ENCODE measurements around the gene MCM5. TPM values are rescaled to one million over a fixed set of nuclear protein-coding genes. Genes with fewer than 3 reads are reported as not detected.

MCM5 gene
- total RNA-seq, 1 experiment from 2014 or later: 274 TPM

DNA sequence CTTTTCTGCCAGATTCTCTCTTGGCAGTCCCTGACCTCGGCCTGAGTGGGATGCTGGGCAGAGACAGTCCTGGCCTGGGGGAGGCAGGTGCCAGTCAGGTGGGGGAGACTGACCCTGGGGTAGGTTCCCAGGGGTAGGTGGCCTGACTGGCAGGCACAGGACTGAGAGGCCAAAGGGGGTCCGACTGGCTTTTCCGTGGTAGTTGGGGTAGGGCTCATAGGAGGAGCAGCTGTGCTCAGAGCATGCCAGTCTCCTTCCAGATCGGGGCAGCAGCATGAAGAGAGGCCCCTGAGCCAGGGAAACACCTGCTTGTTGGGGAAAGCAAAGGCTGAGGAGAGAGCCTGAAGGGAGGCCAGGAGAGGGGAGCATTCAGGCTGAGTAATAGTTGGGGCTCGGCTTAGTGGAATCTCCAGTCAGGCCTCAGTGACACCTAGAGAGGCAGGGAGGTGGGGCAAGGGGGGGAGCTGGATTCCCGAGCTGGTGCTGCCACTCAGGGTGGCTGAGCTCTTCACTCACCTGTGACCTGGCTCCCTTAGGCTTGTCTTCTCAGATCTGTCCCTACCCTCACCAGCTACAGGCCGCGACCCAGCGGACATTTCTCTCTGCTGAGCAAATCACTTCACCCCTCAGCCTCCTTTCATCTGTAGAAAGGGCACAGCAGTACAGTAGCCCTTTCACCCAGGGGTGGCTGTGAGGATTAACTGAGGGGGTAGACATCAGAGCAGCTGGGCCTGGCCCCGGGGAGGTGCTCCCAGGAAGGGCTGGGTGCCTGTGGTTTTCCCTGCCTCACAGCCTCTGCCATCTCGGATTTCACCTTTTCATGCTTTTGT, 26.2 kb downstream of the MCM5 start:
- Histone ChIP-seq H3K79me1 (ENCODE audit: insufficient read depth, low read depth, low read length, poor library complexity, severe bottlenecking) (no peaks in the 10 kb centered on the region), H3T11ph (ENCODE audit: low read length) (no peak overlapping the region)

More for the DNA sequence above, 26.2 kb downstream of the MCM5 start:
- H3K9me3 Mint-ChIP-seq: no peaks in the 10 kb centered on the region
- H3K4me1 ChIP-seq (ENCODE audit: insufficient read depth, low read length): no peaks in the 10 kb centered on the region
- H3K4me3 Mint-ChIP-seq: peak overlapping the region in 1 of 2 experiments; percentile 35; a peak in 2 of 5 replicates
- H3K18ac ChIP-seq (ENCODE audit: insufficient read length, low read depth, low read length): no peak overlapping the region
- WGBS (ENCODE audit: extremely low coverage, insufficient read length, low lambda C conversion rate): no CpG with 5 or more reads among the region's 11 CpGs
- no peaks in the 10 kb centered on the region for H3K27me3 Mint-ChIP-seq (ENCODE audit: low read depth)
- no peak overlapping the region for H2AK5ac ChIP-seq (ENCODE audit: insufficient read length, low read length)
- no peak overlapping the region for H2BK5ac ChIP-seq (ENCODE audit: insufficient read length, low read length)
- H3K79me2 ChIP-seq (ENCODE audit: insufficient read depth, low read length): no peaks in the 10 kb centered on the region
- H2AFZ ChIP-seq (ENCODE audit: low read length): no peak overlapping the region
- no peaks in the 10 kb centered on the region for H3K27me3 ChIP-seq (ENCODE audit: insufficient read depth, low read length)
- no peak overlapping the region for H2BK20ac ChIP-seq (ENCODE audit: low read depth, low read length, poor library complexity, severe bottlenecking)
- TF ChIP-seq, protein P1, sequence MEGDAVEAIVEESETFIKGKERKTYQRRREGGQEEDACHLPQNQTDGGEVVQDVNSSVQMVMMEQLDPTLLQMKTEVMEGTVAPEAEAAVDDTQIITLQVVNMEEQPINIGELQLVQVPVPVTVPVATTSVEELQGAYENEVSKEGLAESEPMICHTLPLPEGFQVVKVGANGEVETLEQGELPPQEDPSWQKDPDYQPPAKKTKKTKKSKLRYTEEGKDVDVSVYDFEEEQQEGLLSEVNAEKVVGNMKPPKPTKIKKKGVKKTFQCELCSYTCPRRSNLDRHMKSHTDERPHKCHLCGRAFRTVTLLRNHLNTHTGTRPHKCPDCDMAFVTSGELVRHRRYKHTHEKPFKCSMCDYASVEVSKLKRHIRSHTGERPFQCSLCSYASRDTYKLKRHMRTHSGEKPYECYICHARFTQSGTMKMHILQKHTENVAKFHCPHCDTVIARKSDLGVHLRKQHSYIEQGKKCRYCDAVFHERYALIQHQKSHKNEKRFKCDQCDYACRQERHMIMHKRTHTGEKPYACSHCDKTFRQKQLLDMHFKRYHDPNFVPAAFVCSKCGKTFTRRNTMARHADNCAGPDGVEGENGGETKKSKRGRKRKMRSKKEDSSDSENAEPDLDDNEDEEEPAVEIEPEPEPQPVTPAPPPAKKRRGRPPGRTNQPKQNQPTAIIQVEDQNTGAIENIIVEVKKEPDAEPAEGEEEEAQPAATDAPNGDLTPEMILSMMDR (conservative IDR thresholded peaks at IDR 0.05): no peak
- no peak overlapping the region for H4K91ac ChIP-seq (ENCODE audit: insufficient read length, low read depth, low read length)
- no peak overlapping the region; the same call in 1 of the 2 replicates for H3K14ac ChIP-seq (ENCODE audit: insufficient read depth, low read length)
- H3K4ac ChIP-seq (ENCODE audit: low read depth, low read length): no peak overlapping the region
- H3K23me2 ChIP-seq (ENCODE audit: insufficient read length, low read depth, low read length, poor library complexity, severe bottlenecking): no peaks in the 10 kb centered on the region
- H3K27ac Mint-ChIP-seq: peak overlapping the region; percentile 90 to 95 (median 92); a peak in 5 of 7 replicates
- no peak overlapping the region for H4K8ac ChIP-seq (replicated peaks; ENCODE audit: insufficient read length, low read depth, low read length)
- H3K4me1 Mint-ChIP-seq: peaks cover 33 to 43% of the 10 kb centered on the region in 2 experiments
- no peak overlapping the region for H2BK15ac ChIP-seq (ENCODE audit: low read depth, low read length)
- H4K20me1 ChIP-seq (ENCODE audit: control insufficient read depth, insufficient read depth, insufficient read length): no peaks in the 10 kb centered on the region
- H3K27ac ChIP-seq (ENCODE audit: insufficient read length, low read depth, low read length): no peak overlapping the region
- peaks cover 37 to 74% (median 62%) of the 10 kb centered on the region in 3 experiments; a peak in 6 of 7 replicates for H3K36me3 Mint-ChIP-seq (ENCODE audit: insufficient read depth in 1 of 3, low read depth in 3 of 3)
- no peak overlapping the region for H2BK12ac ChIP-seq (ENCODE audit: insufficient read length, low read depth, low read length)
- peak; percentile 66 for DNase-seq
- no peak overlapping the region for H3K9ac ChIP-seq (ENCODE audit: extremely low read depth, insufficient read length, low read length)
- no peak overlapping the region for H3K23ac ChIP-seq (ENCODE audit: insufficient read length, low read depth, low read length)
- no peak overlapping the region for H2BK120ac ChIP-seq (ENCODE audit: low read depth, low read length, poor library complexity, severe bottlenecking)
- no peaks in the 10 kb centered on the region for H3K9me3 ChIP-seq (ENCODE audit: control insufficient read depth, low read depth, low read length)
- H3K56ac ChIP-seq (ENCODE audit: insufficient read length, low read depth, low read length): no peak overlapping the region
- H3K4me2 ChIP-seq (ENCODE audit: insufficient read depth, insufficient read length, low read length): no peak overlapping the region
- H4K5ac ChIP-seq (ENCODE audit: insufficient read length, low read depth, low read length): no peak overlapping the region
